ENCODE measurements around the gene PIP5KL1.

DNA sequence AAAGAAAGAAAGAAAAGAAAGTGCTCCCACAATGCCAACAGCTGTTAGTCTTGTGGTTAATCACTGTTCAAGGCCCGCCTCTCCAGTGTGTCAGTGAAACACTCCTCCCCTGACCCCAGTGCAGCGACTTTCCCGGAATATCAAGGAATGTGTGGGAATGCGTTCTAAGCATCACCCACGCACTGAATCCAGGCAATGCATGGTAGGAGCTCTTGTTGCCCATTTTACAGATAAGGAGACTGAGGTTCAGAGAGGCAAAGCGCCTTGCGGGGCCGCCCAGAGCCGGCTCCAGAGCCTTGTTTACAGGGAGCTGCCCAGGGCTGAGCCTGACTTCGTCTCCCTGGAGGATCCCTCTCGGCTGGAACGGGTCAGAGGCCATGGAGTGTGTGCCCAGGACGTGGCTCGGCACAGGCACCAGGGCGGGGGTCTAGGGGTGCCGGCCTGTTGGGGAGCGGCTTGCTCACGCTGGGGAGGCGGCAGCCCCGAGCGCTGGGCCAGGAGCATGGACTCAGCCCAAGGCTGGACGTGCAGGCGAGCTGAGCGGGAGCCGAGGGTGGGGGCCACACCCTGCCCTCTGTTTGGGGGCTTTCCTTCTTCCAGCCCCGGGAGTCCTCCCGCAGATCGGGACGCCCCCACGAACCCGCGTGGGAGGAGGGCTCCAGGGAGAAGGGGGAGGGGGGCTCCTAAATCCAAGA lies 32.0 kb downstream of the PIP5KL1 start:
- TF ChIP-seq, protein P1, sequence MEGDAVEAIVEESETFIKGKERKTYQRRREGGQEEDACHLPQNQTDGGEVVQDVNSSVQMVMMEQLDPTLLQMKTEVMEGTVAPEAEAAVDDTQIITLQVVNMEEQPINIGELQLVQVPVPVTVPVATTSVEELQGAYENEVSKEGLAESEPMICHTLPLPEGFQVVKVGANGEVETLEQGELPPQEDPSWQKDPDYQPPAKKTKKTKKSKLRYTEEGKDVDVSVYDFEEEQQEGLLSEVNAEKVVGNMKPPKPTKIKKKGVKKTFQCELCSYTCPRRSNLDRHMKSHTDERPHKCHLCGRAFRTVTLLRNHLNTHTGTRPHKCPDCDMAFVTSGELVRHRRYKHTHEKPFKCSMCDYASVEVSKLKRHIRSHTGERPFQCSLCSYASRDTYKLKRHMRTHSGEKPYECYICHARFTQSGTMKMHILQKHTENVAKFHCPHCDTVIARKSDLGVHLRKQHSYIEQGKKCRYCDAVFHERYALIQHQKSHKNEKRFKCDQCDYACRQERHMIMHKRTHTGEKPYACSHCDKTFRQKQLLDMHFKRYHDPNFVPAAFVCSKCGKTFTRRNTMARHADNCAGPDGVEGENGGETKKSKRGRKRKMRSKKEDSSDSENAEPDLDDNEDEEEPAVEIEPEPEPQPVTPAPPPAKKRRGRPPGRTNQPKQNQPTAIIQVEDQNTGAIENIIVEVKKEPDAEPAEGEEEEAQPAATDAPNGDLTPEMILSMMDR (IDR thresholded peaks at IDR 0.05; ENCODE audit: low read depth, low read length): no peak
- no peak for TF ChIP-seq EZH2phosphoT487 (IDR thresholded peaks at IDR 0.05; ENCODE audit: low read depth)

All from OCI-LY3 (cell line).